ENCODE measurements around the gene SDF4.

Gene SDF4

DNA sequence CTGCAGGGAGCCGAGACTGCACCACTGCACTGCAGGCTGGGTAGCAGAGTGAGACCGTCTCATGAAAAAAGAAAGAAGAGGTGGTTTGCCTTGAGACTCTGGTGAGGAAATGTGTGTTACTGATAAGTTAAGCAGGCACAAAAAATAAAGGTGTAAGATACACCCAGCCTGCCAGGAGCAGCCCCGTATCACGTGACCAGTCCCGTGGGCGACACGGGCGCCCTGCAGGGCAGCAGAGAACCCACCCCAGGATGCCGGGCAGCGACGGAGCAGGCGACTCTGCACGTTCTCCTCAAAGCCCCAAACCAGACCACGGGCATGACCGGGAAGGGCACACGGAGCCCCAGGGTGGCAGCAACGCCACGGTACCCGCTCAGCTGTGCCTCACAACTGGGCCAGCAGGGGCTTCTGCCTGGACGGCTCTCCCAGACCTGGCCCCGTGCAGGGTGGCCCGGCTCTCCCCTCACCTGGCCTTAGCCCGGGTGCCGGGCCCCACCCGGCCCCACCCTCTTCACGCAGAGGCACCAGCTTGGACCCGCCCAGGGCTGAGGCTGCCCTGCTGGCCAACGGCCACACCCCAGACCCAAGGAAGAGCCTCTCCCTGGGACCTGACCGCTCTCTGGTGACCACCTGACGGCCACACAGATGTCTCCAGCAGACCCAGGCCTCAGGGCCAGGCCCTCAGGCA, 9.8 kb downstream of the SDF4 start:
- Histone ChIP-seq H3K4me2 (ENCODE audit: low read length) (no peak overlapping the region), H3K36me3 (replicated peaks; ENCODE audit: low read depth, low read length) (peaks cover 30% of the 10 kb centered on the region), H3K4me1 (ENCODE audit: low read length) (peaks cover 6% of the 10 kb centered on the region; the same call in 1 of the 2 replicates), H4K20me1 (ENCODE audit: insufficient read depth, low read length) (no peaks in the 10 kb centered on the region), H3K4me3 (ENCODE audit: low read length) (no peak overlapping the region), H2AFZ (ENCODE audit: low read depth, low read length) (no peak overlapping the region), H3K9me3 (ENCODE audit: insufficient read depth, low read length) (no peaks in the 10 kb centered on the region), H3K27ac (ENCODE audit: low read length) (no peak overlapping the region), H3K79me2 (ENCODE audit: low read length) (peaks cover 25% of the 10 kb centered on the region), H3K9ac (ENCODE audit: low read length) (no peak overlapping the region), H3K27me3 (ENCODE audit: low read depth, low read length) (no peaks in the 10 kb centered on the region)
- TF ChIP-seq, protein P1, sequence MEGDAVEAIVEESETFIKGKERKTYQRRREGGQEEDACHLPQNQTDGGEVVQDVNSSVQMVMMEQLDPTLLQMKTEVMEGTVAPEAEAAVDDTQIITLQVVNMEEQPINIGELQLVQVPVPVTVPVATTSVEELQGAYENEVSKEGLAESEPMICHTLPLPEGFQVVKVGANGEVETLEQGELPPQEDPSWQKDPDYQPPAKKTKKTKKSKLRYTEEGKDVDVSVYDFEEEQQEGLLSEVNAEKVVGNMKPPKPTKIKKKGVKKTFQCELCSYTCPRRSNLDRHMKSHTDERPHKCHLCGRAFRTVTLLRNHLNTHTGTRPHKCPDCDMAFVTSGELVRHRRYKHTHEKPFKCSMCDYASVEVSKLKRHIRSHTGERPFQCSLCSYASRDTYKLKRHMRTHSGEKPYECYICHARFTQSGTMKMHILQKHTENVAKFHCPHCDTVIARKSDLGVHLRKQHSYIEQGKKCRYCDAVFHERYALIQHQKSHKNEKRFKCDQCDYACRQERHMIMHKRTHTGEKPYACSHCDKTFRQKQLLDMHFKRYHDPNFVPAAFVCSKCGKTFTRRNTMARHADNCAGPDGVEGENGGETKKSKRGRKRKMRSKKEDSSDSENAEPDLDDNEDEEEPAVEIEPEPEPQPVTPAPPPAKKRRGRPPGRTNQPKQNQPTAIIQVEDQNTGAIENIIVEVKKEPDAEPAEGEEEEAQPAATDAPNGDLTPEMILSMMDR (IDR thresholded peaks at IDR 0.05; ENCODE audit: low read depth, low read length) = no peak
- no peak for TF ChIP-seq EZH2phosphoT487 (IDR thresholded peaks at IDR 0.05; ENCODE audit: low read depth)

DNA sequence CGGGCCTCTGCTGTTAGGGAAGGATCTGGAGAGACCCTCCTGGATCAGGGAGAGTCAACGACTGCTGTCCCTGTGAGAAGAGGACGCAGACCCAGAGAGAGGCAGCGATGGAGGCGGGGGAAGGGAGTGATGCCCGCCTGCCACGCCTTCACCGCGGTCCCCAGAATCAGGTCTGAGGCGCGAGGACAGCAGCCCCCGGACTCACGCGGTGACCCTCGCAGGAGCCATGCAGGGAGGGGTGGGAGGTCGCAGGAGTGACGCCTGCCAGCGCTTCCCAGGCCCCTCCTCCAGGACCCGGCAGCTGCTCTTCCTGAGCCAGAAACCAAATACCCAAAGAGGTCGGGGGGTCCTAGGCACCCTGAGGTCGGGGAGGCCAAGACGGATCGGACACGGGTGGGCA, 11.6 kb downstream of the SDF4 start:
- no peak overlapping the region for H3K4me3 ChIP-seq (ENCODE audit: low read length)
- H3K27ac ChIP-seq (ENCODE audit: low read length) = no peak overlapping the region
- H3K27me3 ChIP-seq (ENCODE audit: low read depth, low read length) = no peaks in the 10 kb centered on the region
- peaks cover 10% of the 10 kb centered on the region for H3K4me1 ChIP-seq (ENCODE audit: low read length)
- H3K9me3 ChIP-seq (ENCODE audit: insufficient read depth, low read length) = no peaks in the 10 kb centered on the region
- no peak overlapping the region for H2AFZ ChIP-seq (ENCODE audit: low read depth, low read length)
- H3K9ac ChIP-seq (ENCODE audit: low read length) = no peak overlapping the region
- TF ChIP-seq, protein P1 (IDR thresholded peaks at IDR 0.05; ENCODE audit: low read depth, low read length) = no peak
- TF ChIP-seq EZH2phosphoT487 (IDR thresholded peaks at IDR 0.05; ENCODE audit: low read depth) = no peak
- no peak overlapping the region for H3K4me2 ChIP-seq (ENCODE audit: low read length)
- H3K79me2 ChIP-seq (ENCODE audit: low read length) = peaks cover 7% of the 10 kb centered on the region
- H3K36me3 ChIP-seq (replicated peaks; ENCODE audit: low read depth, low read length) = peaks cover 23% of the 10 kb centered on the region
- H4K20me1 ChIP-seq (ENCODE audit: insufficient read depth, low read length) = no peaks in the 10 kb centered on the region

DNA sequence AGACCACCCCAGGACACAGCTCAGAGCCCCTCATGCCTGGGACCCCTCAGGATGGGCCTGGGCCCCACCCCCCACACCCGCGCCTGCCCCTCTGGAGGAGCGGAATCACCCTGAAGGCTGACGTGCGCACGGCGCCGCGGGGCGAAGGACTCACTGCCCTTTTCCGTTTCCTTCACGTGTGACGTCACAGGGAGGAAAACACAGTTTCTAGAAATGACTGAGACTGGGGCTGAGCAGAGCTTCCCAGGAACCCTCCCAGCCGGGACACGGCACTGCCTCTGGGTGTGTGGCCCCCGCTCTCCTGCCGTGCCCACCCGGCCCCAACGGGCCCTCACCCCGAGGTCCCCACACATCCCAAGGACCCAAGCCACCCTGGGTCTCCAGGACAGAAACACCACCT, 12.5 kb downstream of the SDF4 start:
- no peaks in the 10 kb centered on the region for H3K9me3 ChIP-seq (ENCODE audit: insufficient read depth, low read length)
- no peak overlapping the region for H3K9ac ChIP-seq (ENCODE audit: low read length)
- peaks cover 18% of the 10 kb centered on the region for H3K4me1 ChIP-seq (ENCODE audit: low read length)
- H4K20me1 ChIP-seq (ENCODE audit: insufficient read depth, low read length) = no peaks in the 10 kb centered on the region
- no peak overlapping the region for H3K27ac ChIP-seq (ENCODE audit: low read length)
- TF ChIP-seq EZH2phosphoT487 (IDR thresholded peaks at IDR 0.05; ENCODE audit: low read depth) = no peak
- TF ChIP-seq, protein P1 (IDR thresholded peaks at IDR 0.05; ENCODE audit: low read depth, low read length) = no peak
- H2AFZ ChIP-seq (ENCODE audit: low read depth, low read length) = no peak overlapping the region
- no peak overlapping the region for H3K4me3 ChIP-seq (ENCODE audit: low read length)
- H3K36me3 ChIP-seq (replicated peaks; ENCODE audit: low read depth, low read length) = peaks cover 23% of the 10 kb centered on the region
- H3K27me3 ChIP-seq (ENCODE audit: low read depth, low read length) = no peaks in the 10 kb centered on the region
- H3K79me2 ChIP-seq (ENCODE audit: low read length) = no peaks in the 10 kb centered on the region
- H3K4me2 ChIP-seq (ENCODE audit: low read length) = no peak overlapping the region

DNA sequence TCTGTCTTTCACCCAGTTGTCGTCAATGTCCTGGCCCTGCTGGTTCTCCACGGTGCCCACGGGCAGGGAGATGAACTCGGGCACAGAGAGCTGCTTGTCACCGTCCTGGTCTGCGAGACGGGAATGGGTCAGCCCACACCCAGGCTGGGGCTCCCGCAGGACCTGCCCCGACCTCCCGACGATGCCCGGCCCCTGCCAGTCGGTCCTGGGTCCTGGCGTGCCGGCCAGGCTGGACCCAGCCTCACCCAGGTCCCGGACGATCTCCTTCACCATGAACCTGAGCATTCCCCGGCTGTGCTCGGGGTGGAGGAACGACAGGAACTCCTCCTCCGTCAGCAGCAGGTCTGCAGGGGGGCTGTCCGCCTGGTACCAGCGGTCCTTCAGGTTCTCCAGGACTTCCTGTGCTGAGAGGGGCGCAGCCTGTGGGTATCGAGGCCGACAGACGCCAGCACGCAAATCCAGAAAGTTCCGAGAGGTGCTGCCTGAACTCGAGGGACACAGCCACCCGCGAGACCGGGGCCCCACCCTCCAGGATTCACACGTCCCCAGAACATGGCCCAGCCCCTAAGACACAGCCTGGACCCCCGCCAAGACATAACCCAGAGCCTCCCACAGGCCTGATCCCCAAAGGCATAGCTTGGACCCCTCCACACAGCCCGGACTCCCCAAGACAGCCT, 13.1 kb downstream of the SDF4 start:
- Histone ChIP-seq H3K27ac (ENCODE audit: low read length) (no peak overlapping the region), H3K27me3 (ENCODE audit: low read depth, low read length) (no peaks in the 10 kb centered on the region), H3K4me1 (ENCODE audit: low read length) (peaks cover 24% of the 10 kb centered on the region), H3K4me3 (ENCODE audit: low read length) (no peak overlapping the region), H2AFZ (ENCODE audit: low read depth, low read length) (no peak overlapping the region), H3K4me2 (ENCODE audit: low read length) (no peak overlapping the region), H3K9ac (ENCODE audit: low read length) (no peak overlapping the region), H4K20me1 (ENCODE audit: insufficient read depth, low read length) (no peaks in the 10 kb centered on the region), H3K79me2 (ENCODE audit: low read length) (no peaks in the 10 kb centered on the region), H3K9me3 (ENCODE audit: insufficient read depth, low read length) (no peaks in the 10 kb centered on the region), H3K36me3 (replicated peaks; ENCODE audit: low read depth, low read length) (peaks cover 23% of the 10 kb centered on the region)
- TF ChIP-seq EZH2phosphoT487 (IDR thresholded peaks at IDR 0.05; ENCODE audit: low read depth) = no peak
- TF ChIP-seq, protein P1 (IDR thresholded peaks at IDR 0.05; ENCODE audit: low read depth, low read length) = no peak

All from OCI-LY3 (cell line).